GM23338 (cell line): ENCODE results near the gene NPB. TPM values are rescaled to one million over a fixed set of nuclear protein-coding genes. Genes with fewer than 3 reads are reported as not detected.

ENCODE experiments used
- ATAC-seq: fragments of 200-7000 bp; cut with Tn5 transposase; 3 replicates; pipeline ENCODE4 v1.9.1; 2020
- DNase-seq: peaks from one replicate; pipeline ENCODE4 v3.0.0-alpha.2; 2015; ENCODE audit warnings: low spot score
- H2AFZ ChIP-seq: fragments of 200-600 bp; sonication (generic); 2 replicates; pipeline ENCODE4 v1.8.0; 2016; ENCODE audit warnings: antibody characterized with exemption, mild to moderate bottlenecking, moderate library complexity
- H3F3A ChIP-seq: fragments of 200-600 bp; sonication (generic); replicated peaks from 2 replicates; pipeline ENCODE4 v1.8.0; 2017; ENCODE audit warnings: antibody characterized with exemption, mixed run types, low read depth
- H3K27ac ChIP-seq: fragments of 200-600 bp; sonication (generic); 2 replicates; pipeline ENCODE4 v1.6.1; 2016; ENCODE audit warnings: low read depth
- H3K27me3 ChIP-seq: fragments of 200-600 bp; sonication (generic); 2 replicates; pipeline ENCODE4 v1.8.0; 2016; ENCODE audit warnings: mild to moderate bottlenecking, mixed run types, moderate library complexity; ENCODE audit not compliant: insufficient read depth
- H3K36me3 ChIP-seq: fragments of 200-600 bp; sonication (generic); 2 replicates; pipeline ENCODE4 v1.8.0; 2016; ENCODE audit warnings: mild to moderate bottlenecking; ENCODE audit not compliant: insufficient read depth
- H3K4me1 ChIP-seq: fragments of 200-600 bp; sonication (generic); 2 replicates; pipeline ENCODE4 v1.8.0; 2016; ENCODE audit warnings: mild to moderate bottlenecking, moderate library complexity; ENCODE audit not compliant: insufficient read depth
- H3K4me2 ChIP-seq: fragments of 200-600 bp; sonication (generic); 2 replicates; pipeline ENCODE4 v1.7.1; 2017; ENCODE audit warnings: mixed run types
- H3K4me3 ChIP-seq: fragments of 200-600 bp; sonication (generic); 2 replicates; pipeline ENCODE4 v1.6.1; 2016; ENCODE audit warnings: mixed run types
- H3K79me2 ChIP-seq: fragments of 200-600 bp; sonication (generic); replicated peaks from 2 replicates; pipeline ENCODE4 v1.8.0; 2017; ENCODE audit warnings: mild to moderate bottlenecking; ENCODE audit not compliant: insufficient read depth
- H3K9me2 ChIP-seq: fragments of 200-600 bp; sonication (generic); 2 replicates; pipeline ENCODE4 v1.8.0; 2017; ENCODE audit not compliant: insufficient read depth
- H4K20me1 ChIP-seq: fragments of 200-600 bp; sonication (generic); replicated peaks from 2 replicates; pipeline ENCODE4 v1.8.0; 2017; ENCODE audit warnings: mild to moderate bottlenecking; ENCODE audit not compliant: insufficient read depth
- H3K27ac Mint-ChIP-seq: 2 replicates; pipeline ENCODE4 v1.8.0; 2020; ENCODE audit warnings: inconsistent platforms, mild to moderate bottlenecking, moderate library complexity, mixed read lengths
- H3K27me3 Mint-ChIP-seq: 3 replicates; pipeline ENCODE4 v1.8.0; 2022; ENCODE audit warnings: low read depth, mild to moderate bottlenecking, moderate library complexity, mixed read lengths, inconsistent platforms; ENCODE audit not compliant: insufficient read depth, poor library complexity
- H3K36me3 Mint-ChIP-seq: 3 replicates; pipeline ENCODE4 v1.8.0; 2021; ENCODE audit warnings: low read depth, mild to moderate bottlenecking, inconsistent platforms, moderate library complexity, mixed read lengths
- H3K4me1 Mint-ChIP-seq: 3 replicates; pipeline ENCODE4 v1.8.0; 2020; ENCODE audit warnings: mild to moderate bottlenecking, inconsistent platforms, mixed read lengths
- H3K4me3 Mint-ChIP-seq: 3 replicates; pipeline ENCODE4 v1.8.0; 2021; ENCODE audit warnings: moderate library complexity, mild to moderate bottlenecking, inconsistent platforms, mixed read lengths
- H3K9me3 Mint-ChIP-seq: 3 replicates; pipeline ENCODE4 v1.8.0; 2020; ENCODE audit warnings: moderate library complexity, mild to moderate bottlenecking, inconsistent platforms, mixed read lengths
- CREB1 ChIP-seq: fragments of 250-450 bp; sonication (Bioruptor Pico); IDR thresholded peaks from 2 replicates; pipeline ENCODE4 v1.5.0; 2020; ENCODE audit warnings: low read depth, mild to moderate bottlenecking, moderate library complexity
- EZH2 ChIP-seq: fragments of 200-600 bp; sonication (generic); IDR thresholded peaks from one replicate; pipeline ENCODE4 v1.8.0; 2017; ENCODE audit warnings: antibody characterized with exemption, mild to moderate bottlenecking, low read depth; ENCODE audit not compliant: unreplicated experiment
- EZH2phosphoT487 ChIP-seq: fragments of 200-600 bp; sonication (generic); IDR thresholded peaks from one replicate; pipeline ENCODE4 v1.8.1; 2018; ENCODE audit warnings: antibody characterized with exemption; ENCODE audit not compliant: unreplicated experiment
- JUNB ChIP-seq: IDR thresholded peaks from one replicate; pipeline ENCODE4 v1.6.1; 2016; ENCODE audit warnings: antibody characterized with exemption; ENCODE audit not compliant: unreplicated experiment
- POLR2AphosphoS5 ChIP-seq: IDR thresholded peaks from 2 replicates; pipeline ENCODE4 v1.6.1; 2016; ENCODE audit warnings: antibody characterized with exemption, low read depth
- STAT1 ChIP-seq: IDR thresholded peaks from one replicate; pipeline ENCODE4 v1.6.1; 2016; ENCODE audit warnings: antibody characterized with exemption; ENCODE audit not compliant: unreplicated experiment
- ZNF114 ChIP-seq: fragments of 250-450 bp; sonication (Bioruptor Pico); IDR thresholded peaks from 2 replicates; pipeline ENCODE4 v1.5.0; 2020; ENCODE audit warnings: mild to moderate bottlenecking, moderate library complexity
- ZNF331 ChIP-seq: fragments of 250-450 bp; sonication (Bioruptor Pico); IDR thresholded peaks from 2 replicates; pipeline ENCODE4 v1.5.0; 2020; ENCODE audit warnings: low read depth, mild to moderate bottlenecking, moderate library complexity
- polyA plus RNA-seq: library from polyadenylated mRNA; unstranded; fragments of >200 nt; fragmentation: Nextera tagmentation; extraction: Ambion mirVana; gene quantifications from 2 replicates; pipeline ENCODE4 v1.2.1, GENCODE V29; 2016
- total RNA-seq: library from RNA; depleted of rRNA; stranded (reverse); fragments of >200 nt; shearing (Covaris generic); gene quantifications from 2 replicates; pipeline ENCODE4 v1.2.3, GENCODE V29; 2014
- TF ChIP-seq, protein P1 (sequence below): IDR thresholded peaks from 2 replicates; pipeline ENCODE4 v1.6.1; 2016; ENCODE audit warnings: antibody characterized with exemption
- TF ChIP-seq, protein P2 (sequence below): fragments of 250-450 bp; sonication (Bioruptor Pico); IDR thresholded peaks from 2 replicates; pipeline ENCODE4 v1.5.0; 2020; ENCODE audit warnings: mild to moderate bottlenecking, moderate library complexity

Gene NPB
- total and polyA plus RNA-seq, 2 experiments from 2014 or later: 3.6 to 3.8 TPM

DNA sequence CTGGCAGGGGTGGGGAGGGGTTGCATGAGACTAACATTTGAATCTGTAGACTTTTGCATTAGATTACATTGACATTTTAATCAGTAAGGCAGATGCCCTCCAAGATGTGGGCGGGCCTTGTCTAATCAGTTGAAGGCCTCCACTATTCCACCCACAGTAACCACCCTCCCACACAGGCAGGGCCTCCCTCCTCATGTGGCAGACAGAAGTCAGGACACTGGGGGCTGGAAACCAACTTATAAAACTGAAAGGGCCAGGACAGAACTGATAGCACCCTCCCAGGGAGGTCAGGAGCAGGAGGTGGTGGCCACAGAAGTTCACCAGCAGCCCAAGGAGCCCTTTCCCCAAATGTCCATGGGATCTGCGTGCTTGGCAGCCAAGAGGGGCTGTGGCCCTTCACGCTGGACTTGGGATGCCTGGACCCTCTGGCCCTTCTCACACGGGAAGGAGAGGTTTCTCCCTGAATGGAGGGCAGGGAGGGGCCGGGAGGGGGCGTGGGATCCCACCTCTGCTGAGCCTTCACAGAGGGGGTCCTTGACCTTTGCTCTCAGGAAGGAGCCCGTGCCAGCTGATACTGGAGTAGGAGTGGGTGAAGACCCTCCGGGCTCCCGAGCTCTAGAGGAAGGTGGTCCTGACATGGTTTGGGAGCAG is 30.4 kb downstream of the NPB start:
- Histone ChIP-seq H3K4me3 (no peak overlapping the region), H3K27ac (no peak overlapping the region), H3K4me1 (no peaks in the 10 kb centered on the region; the same call in 1 of the 2 replicates), H3K79me2 (peaks cover 12% of the 10 kb centered on the region; the same call in 1 of the 2 replicates), H3K36me3 (no peaks in the 10 kb centered on the region), H3K4me2 (no peak overlapping the region), H3F3A (peaks cover 10% of the 10 kb centered on the region), H4K20me1 (no peaks in the 10 kb centered on the region; the same call in 1 of the 2 replicates), H3K27me3 (peaks cover 10% of the 10 kb centered on the region; the same call in 1 of the 2 replicates), H2AFZ (no peak overlapping the region), H3K9me2 (no peaks in the 10 kb centered on the region)
- Mint-ChIP-seq H3K4me1 (peaks cover 11% of the 10 kb centered on the region), H3K36me3 (peaks cover 35% of the 10 kb centered on the region), H3K9me3 (no peaks in the 10 kb centered on the region), H3K27ac (no peak overlapping the region), H3K4me3 (no peak overlapping the region; the same call in 2 of the 3 replicates), H3K27me3 (peaks cover 25% of the 10 kb centered on the region)
- TF ChIP-seq, protein P1, sequence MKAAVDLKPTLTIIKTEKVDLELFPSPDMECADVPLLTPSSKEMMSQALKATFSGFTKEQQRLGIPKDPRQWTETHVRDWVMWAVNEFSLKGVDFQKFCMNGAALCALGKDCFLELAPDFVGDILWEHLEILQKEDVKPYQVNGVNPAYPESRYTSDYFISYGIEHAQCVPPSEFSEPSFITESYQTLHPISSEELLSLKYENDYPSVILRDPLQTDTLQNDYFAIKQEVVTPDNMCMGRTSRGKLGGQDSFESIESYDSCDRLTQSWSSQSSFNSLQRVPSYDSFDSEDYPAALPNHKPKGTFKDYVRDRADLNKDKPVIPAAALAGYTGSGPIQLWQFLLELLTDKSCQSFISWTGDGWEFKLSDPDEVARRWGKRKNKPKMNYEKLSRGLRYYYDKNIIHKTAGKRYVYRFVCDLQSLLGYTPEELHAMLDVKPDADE: no peak
- TF ChIP-seq STAT1 (no peak), EZH2 (no peak), ZNF114 (CRISPR knock-in tag) (no peak), JUNB (no peak), EZH2phosphoT487 (no peak), ZNF331 (CRISPR knock-in tag) (no peak), POLR2AphosphoS5 (no peak), CREB1 (CRISPR knock-in tag) (no peak)
- TF ChIP-seq, protein P2, sequence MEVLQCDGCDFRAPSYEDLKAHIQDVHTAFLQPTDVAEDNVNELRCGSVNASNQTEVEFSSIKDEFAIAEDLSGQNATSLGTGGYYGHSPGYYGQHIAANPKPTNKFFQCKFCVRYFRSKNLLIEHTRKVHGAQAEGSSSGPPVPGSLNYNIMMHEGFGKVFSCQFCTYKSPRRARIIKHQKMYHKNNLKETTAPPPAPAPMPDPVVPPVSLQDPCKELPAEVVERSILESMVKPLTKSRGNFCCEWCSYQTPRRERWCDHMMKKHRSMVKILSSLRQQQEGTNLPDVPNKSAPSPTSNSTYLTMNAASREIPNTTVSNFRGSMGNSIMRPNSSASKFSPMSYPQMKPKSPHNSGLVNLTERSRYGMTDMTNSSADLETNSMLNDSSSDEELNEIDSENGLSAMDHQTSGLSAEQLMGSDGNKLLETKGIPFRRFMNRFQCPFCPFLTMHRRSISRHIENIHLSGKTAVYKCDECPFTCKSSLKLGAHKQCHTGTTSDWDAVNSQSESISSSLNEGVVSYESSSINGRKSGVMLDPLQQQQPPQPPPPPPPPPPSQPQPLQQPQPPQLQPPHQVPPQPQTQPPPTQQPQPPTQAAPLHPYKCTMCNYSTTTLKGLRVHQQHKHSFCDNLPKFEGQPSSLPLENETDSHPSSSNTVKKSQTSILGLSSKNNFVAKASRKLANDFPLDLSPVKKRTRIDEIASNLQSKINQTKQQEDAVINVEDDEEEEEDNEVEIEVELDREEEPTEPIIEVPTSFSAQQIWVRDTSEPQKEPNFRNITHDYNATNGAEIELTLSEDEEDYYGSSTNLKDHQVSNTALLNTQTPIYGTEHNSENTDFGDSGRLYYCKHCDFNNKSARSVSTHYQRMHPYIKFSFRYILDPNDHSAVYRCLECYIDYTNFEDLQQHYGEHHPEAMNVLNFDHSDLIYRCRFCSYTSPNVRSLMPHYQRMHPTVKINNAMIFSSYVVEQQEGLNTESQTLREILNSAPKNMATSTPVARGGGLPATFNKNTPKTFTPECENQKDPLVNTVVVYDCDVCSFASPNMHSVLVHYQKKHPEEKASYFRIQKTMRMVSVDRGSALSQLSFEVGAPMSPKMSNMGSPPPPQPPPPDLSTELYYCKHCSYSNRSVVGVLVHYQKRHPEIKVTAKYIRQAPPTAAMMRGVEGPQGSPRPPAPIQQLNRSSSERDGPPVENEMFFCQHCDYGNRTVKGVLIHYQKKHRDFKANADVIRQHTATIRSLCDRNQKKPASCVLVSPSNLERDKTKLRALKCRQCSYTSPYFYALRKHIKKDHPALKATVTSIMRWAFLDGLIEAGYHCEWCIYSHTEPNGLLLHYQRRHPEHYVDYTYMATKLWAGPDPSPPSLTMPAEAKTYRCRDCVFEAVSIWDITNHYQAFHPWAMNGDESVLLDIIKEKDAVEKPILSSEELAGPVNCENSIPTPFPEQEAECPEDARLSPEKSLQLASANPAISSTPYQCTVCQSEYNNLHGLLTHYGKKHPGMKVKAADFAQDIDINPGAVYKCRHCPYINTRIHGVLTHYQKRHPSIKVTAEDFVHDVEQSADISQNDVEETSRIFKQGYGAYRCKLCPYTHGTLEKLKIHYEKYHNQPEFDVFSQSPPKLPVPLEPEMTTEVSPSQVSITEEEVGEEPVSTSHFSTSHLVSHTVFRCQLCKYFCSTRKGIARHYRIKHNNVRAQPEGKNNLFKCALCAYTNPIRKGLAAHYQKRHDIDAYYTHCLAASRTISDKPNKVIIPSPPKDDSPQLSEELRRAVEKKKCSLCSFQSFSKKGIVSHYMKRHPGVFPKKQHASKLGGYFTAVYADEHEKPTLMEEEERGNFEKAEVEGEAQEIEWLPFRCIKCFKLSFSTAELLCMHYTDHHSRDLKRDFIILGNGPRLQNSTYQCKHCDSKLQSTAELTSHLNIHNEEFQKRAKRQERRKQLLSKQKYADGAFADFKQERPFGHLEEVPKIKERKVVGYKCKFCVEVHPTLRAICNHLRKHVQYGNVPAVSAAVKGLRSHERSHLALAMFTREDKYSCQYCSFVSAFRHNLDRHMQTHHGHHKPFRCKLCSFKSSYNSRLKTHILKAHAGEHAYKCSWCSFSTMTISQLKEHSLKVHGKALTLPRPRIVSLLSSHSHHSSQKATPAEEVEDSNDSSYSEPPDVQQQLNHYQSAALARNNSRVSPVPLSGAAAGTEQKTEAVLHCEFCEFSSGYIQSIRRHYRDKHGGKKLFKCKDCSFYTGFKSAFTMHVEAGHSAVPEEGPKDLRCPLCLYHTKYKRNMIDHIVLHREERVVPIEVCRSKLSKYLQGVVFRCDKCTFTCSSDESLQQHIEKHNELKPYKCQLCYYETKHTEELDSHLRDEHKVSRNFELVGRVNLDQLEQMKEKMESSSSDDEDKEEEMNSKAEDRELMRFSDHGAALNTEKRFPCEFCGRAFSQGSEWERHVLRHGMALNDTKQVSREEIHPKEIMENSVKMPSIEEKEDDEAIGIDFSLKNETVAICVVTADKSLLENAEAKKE (CRISPR knock-in tag): no peak
- DNase-seq (no peak), ATAC-seq (no peak)
